T-helper 2 cell treated with Interferon-gamma antibody and Interleukin-4, amounts not matched to agents 5 μg/mL and 100 μg/mL, for 36 hours (primary cell): ENCODE results near the gene TEX38.

Source experiments
- DNase-seq: peaks from one replicate; pipeline ENCODE4 v3.0.0; 2021; ENCODE audit warnings: low spot score
- H3K27ac Mint-ChIP-seq: one replicate; pipeline ENCODE4 v1.8.0; 2021; ENCODE audit warnings: mild to moderate bottlenecking, mixed read lengths
- H3K27me3 Mint-ChIP-seq: one replicate; pipeline ENCODE4 v1.8.0; 2021; ENCODE audit warnings: low read depth, mixed read lengths
- H3K36me3 Mint-ChIP-seq: one replicate; pipeline ENCODE4 v1.8.0; 2021; ENCODE audit warnings: low read depth, mixed read lengths
- H3K4me1 Mint-ChIP-seq: one replicate; pipeline ENCODE4 v1.8.0; 2021; ENCODE audit warnings: low read depth, mixed read lengths
- H3K4me3 Mint-ChIP-seq: one replicate; pipeline ENCODE4 v1.8.0; 2022; ENCODE audit warnings: mild to moderate bottlenecking, moderate library complexity, mixed read lengths
- H3K9me3 Mint-ChIP-seq: one replicate; pipeline ENCODE4 v1.8.0; 2021; ENCODE audit warnings: mixed read lengths

TEX38 gene

GRCh38 chr1:46671554-46671953, at the start of gene TEX38:
Gene TEX38, plus strand, starts transcription at chr1:46671854. Its CDS starts 81 bp downstream, at chr1:46671935.
- Mint-ChIP-seq H3K27ac (no peak within 1 kb of the TSS), H3K4me3 (no peak within 1 kb of the TSS), H3K27me3 (no peaks in the 10 kb centered on the region), H3K4me1 (peaks cover 34% of the 10 kb centered on the region), H3K36me3 (peaks cover 19% of the 10 kb centered on the region), H3K9me3 (no peaks in the 10 kb centered on the region)
- no peak for DNase-seq

GRCh38 chr1:46621930-46622329, 49.7 kb upstream of the TEX38 start:
- H3K4me1 Mint-ChIP-seq: peaks cover 40% of the 10 kb centered on the region
- no peaks in the 10 kb centered on the region for H3K36me3 Mint-ChIP-seq
- H3K4me3 Mint-ChIP-seq: no peak overlapping the region
- DNase-seq: no peak
- no peak overlapping the region for H3K27ac Mint-ChIP-seq
- no peaks in the 10 kb centered on the region for H3K9me3 Mint-ChIP-seq
- no peaks in the 10 kb centered on the region for H3K27me3 Mint-ChIP-seq

- no peak for DNase-seq
- Mint-ChIP-seq H3K4me1 (peaks cover 36% of the 10 kb centered on the region), H3K9me3 (no peaks in the 10 kb centered on the region), H3K4me3 (no peak overlapping the region), H3K27ac (no peak overlapping the region), H3K27me3 (no peaks in the 10 kb centered on the region), H3K36me3 (no peaks in the 10 kb centered on the region)
Observed at GRCh38 chr1:46622344-46622743, 49.3 kb upstream of the TEX38 start.

GRCh38 chr1:46623743-46624644, 47.7 kb upstream of the TEX38 start:
- no peak for DNase-seq
- no peak overlapping the region for H3K4me3 Mint-ChIP-seq
- H3K4me1 Mint-ChIP-seq: peaks cover 21% of the 10 kb centered on the region
- H3K9me3 Mint-ChIP-seq: no peaks in the 10 kb centered on the region
- no peak overlapping the region for H3K27ac Mint-ChIP-seq
- H3K36me3 Mint-ChIP-seq: no peaks in the 10 kb centered on the region
- H3K27me3 Mint-ChIP-seq: no peaks in the 10 kb centered on the region

- Mint-ChIP-seq H3K27me3 (no peaks in the 10 kb centered on the region), H3K4me3 (no peak overlapping the region), H3K9me3 (no peaks in the 10 kb centered on the region), H3K27ac (no peak overlapping the region), H3K36me3 (peaks cover 25% of the 10 kb centered on the region), H3K4me1 (peaks cover 8% of the 10 kb centered on the region)
- no peak for DNase-seq
Observed at GRCh38 chr1:46630719-46631118, 40.9 kb upstream of the TEX38 start.

- no peak for DNase-seq
- no peak overlapping the region for H3K4me3 Mint-ChIP-seq
- H3K27ac Mint-ChIP-seq: no peak overlapping the region
- peaks cover 13% of the 10 kb centered on the region for H3K4me1 Mint-ChIP-seq
- no peaks in the 10 kb centered on the region for H3K9me3 Mint-ChIP-seq
- no peaks in the 10 kb centered on the region for H3K27me3 Mint-ChIP-seq
- peaks cover 39% of the 10 kb centered on the region for H3K36me3 Mint-ChIP-seq
Observed at GRCh38 chr1:46635205-46635604, 36.4 kb upstream of the TEX38 start.

GRCh38 chr1:46637444-46638083, 34.1 kb upstream of the TEX38 start:
- Mint-ChIP-seq H3K4me3 (no peak overlapping the region), H3K27ac (no peak overlapping the region), H3K4me1 (peaks cover 13% of the 10 kb centered on the region), H3K9me3 (no peaks in the 10 kb centered on the region), H3K36me3 (peaks cover 43% of the 10 kb centered on the region), H3K27me3 (no peaks in the 10 kb centered on the region)
- DNase-seq: no peak

- H3K4me1 Mint-ChIP-seq: peaks cover 13% of the 10 kb centered on the region
- no peak overlapping the region for H3K4me3 Mint-ChIP-seq
- no peak for DNase-seq
- peaks cover 42% of the 10 kb centered on the region for H3K36me3 Mint-ChIP-seq
- no peaks in the 10 kb centered on the region for H3K9me3 Mint-ChIP-seq
- no peaks in the 10 kb centered on the region for H3K27me3 Mint-ChIP-seq
- no peak overlapping the region for H3K27ac Mint-ChIP-seq
Observed at GRCh38 chr1:46638921-46639320, 32.7 kb upstream of the TEX38 start.

GRCh38 chr1:46639547-46639946, 32.1 kb upstream of the TEX38 start:
- Mint-ChIP-seq H3K4me1 (peaks cover 13% of the 10 kb centered on the region), H3K36me3 (peaks cover 38% of the 10 kb centered on the region), H3K9me3 (no peaks in the 10 kb centered on the region), H3K4me3 (no peak overlapping the region), H3K27ac (no peak overlapping the region), H3K27me3 (no peaks in the 10 kb centered on the region)
- no peak for DNase-seq

GRCh38 chr1:46642115-46642680, 29.5 kb upstream of the TEX38 start:
- Mint-ChIP-seq H3K36me3 (peaks cover 26% of the 10 kb centered on the region), H3K4me3 (no peak overlapping the region), H3K27me3 (no peaks in the 10 kb centered on the region), H3K27ac (no peak overlapping the region), H3K4me1 (no peaks in the 10 kb centered on the region), H3K9me3 (peaks cover under 1% of the 10 kb centered on the region)
- DNase-seq: no peak

- DNase-seq: no peak
- peaks cover 33% of the 10 kb centered on the region for H3K36me3 Mint-ChIP-seq
- no peak overlapping the region for H3K27ac Mint-ChIP-seq
- no peaks in the 10 kb centered on the region for H3K4me1 Mint-ChIP-seq
- no peaks in the 10 kb centered on the region for H3K27me3 Mint-ChIP-seq
- peaks cover 5% of the 10 kb centered on the region for H3K9me3 Mint-ChIP-seq
- H3K4me3 Mint-ChIP-seq: no peak overlapping the region
Observed at GRCh38 chr1:46643368-46643775, 28.3 kb upstream of the TEX38 start.

- no peaks in the 10 kb centered on the region for H3K4me1 Mint-ChIP-seq
- peaks cover 48% of the 10 kb centered on the region for H3K36me3 Mint-ChIP-seq
- no peak overlapping the region for H3K4me3 Mint-ChIP-seq
- DNase-seq: no peak
- H3K9me3 Mint-ChIP-seq: peaks cover 24% of the 10 kb centered on the region
- no peak overlapping the region for H3K27ac Mint-ChIP-seq
- no peaks in the 10 kb centered on the region for H3K27me3 Mint-ChIP-seq
Observed at GRCh38 chr1:46645815-46646214, 25.8 kb upstream of the TEX38 start.

GRCh38 chr1:46646331-46646730, 25.3 kb upstream of the TEX38 start:
- no peaks in the 10 kb centered on the region for H3K4me1 Mint-ChIP-seq
- H3K9me3 Mint-ChIP-seq: peaks cover 24% of the 10 kb centered on the region
- no peak for DNase-seq
- H3K27ac Mint-ChIP-seq: no peak overlapping the region
- no peak overlapping the region for H3K4me3 Mint-ChIP-seq
- peaks cover 52% of the 10 kb centered on the region for H3K36me3 Mint-ChIP-seq
- H3K27me3 Mint-ChIP-seq: no peaks in the 10 kb centered on the region

- peaks cover 24% of the 10 kb centered on the region for H3K9me3 Mint-ChIP-seq
- H3K4me3 Mint-ChIP-seq: no peak overlapping the region
- H3K27ac Mint-ChIP-seq: no peak overlapping the region
- H3K36me3 Mint-ChIP-seq: peaks cover 50% of the 10 kb centered on the region
- H3K4me1 Mint-ChIP-seq: no peaks in the 10 kb centered on the region
- no peak for DNase-seq
- no peaks in the 10 kb centered on the region for H3K27me3 Mint-ChIP-seq
Observed at GRCh38 chr1:46646844-46647243, 24.8 kb upstream of the TEX38 start.
